SK-N-MC (cell line): Measurements from ENCODE around the gene COPS6.

Experiments used
- DNase-seq: peaks from one replicate; pipeline ENCODE4 v3.0.0-alpha.2; 2011; ENCODE audit warnings: low read depth, low spot score
- H3K27ac ChIP-seq: fragments of 200-600 bp; sonication (generic); 2 replicates; pipeline ENCODE4 v1.5.1; 2016; ENCODE audit warnings: mixed run types
- H3K36me3 ChIP-seq: fragments of 200-600 bp; sonication (generic); 2 replicates; pipeline ENCODE4 v1.6.1; 2017; ENCODE audit warnings: antibody characterized with exemption, low read length, mixed read lengths; ENCODE audit not compliant: insufficient read depth
- H3K4me3 ChIP-seq: fragments of 200-600 bp; sonication (generic); 2 replicates; pipeline ENCODE4 v1.5.1; 2016
- H3K9ac ChIP-seq: fragments of 200-600 bp; sonication (generic); 2 replicates; pipeline ENCODE4 v1.8.0; 2017; ENCODE audit warnings: mixed run types, mixed read lengths; ENCODE audit not compliant: insufficient read length
- H3K9me3 ChIP-seq: fragments of 200-600 bp; sonication (generic); 2 replicates; pipeline ENCODE4 v1.6.1; 2017; ENCODE audit warnings: low read depth, mild to moderate bottlenecking, antibody characterized with exemption, low read length, moderate library complexity, mixed read lengths
- EZH2 ChIP-seq: fragments of 200-600 bp; sonication (generic); IDR thresholded peaks from one replicate; pipeline ENCODE4 v1.6.1; 2017; ENCODE audit warnings: antibody characterized with exemption
- FOXP2 ChIP-seq: optimal IDR thresholded peaks from 2 replicates; pipeline ENCODE3; 2011; ENCODE audit warnings: mild to moderate bottlenecking, moderate library complexity; ENCODE audit not compliant: insufficient read depth; ENCODE audit errors: extremely low read length, control extremely low read depth
- POLR2AphosphoS5 ChIP-seq: IDR thresholded peaks from 2 replicates; pipeline ENCODE4 v1.6.1; 2012; ENCODE audit warnings: mild to moderate bottlenecking, low read depth, low read length, borderline replicate concordance

The COPS6 gene

DNA sequence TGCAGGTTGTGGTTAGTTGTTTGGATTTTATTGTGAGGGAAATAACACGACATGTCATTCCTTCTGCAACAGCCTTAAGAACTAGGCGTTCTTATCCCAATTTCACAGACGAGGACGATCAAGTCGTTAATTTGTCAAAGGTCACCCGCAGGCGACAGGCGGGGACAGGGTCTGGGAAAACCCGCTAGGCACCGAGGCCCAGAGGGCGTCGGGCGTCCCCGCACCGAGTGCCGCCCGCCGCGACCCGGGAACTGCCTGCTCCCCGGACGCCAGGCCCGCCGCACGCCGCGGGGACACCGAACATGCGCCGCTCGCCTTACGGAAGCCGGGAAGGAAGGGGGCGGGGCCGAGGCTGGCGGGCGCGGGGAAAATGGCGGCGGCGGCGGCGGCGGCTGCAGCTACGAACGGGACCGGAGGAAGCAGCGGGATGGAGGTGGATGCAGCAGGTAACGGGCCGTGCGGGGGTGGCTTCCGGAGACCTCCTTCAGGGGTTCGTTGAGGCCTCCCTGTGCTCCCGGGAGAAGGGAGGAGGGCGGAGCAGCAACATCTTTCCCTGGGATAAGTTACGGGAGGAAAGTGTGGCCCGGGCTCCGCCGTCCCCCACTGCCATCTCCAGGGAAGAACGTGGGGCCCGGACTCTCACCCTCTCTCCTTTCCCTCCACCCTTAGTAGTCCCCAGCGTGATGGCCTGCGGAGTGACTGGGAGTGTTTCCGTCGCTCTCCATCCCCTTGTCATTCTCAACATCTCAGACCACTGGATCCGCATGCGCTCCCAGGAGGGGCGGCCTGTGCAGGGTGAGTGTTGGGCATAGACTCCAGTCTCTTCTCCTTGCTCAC is at the start of gene COPS6:
COPS6 (plus strand) TSS at position 349 of the 837 bp plus-strand sequence; CDS start at position 371, 22 bp downstream.
- H3K9ac ChIP-seq = peak within 1 kb of the TSS; percentile 92
- peak within 1 kb of the TSS; percentile 91 for H3K4me3 ChIP-seq
- peak within 1 kb of the TSS; percentile 84 for H3K27ac ChIP-seq
- TF ChIP-seq EZH2 (no peak), POLR2AphosphoS5 (peak; percentile 90)
- H3K9me3 ChIP-seq = no peaks in the 10 kb centered on the region
- peaks cover 37% of the 10 kb centered on the region for H3K36me3 ChIP-seq
- no peak for DNase-seq

- H3K36me3 ChIP-seq = peaks cover 18% of the 10 kb centered on the region
- H3K9me3 ChIP-seq = no peaks in the 10 kb centered on the region
- H3K4me3 ChIP-seq = no peak overlapping the region
- no peak for DNase-seq
- H3K9ac ChIP-seq = no peak overlapping the region
- TF ChIP-seq POLR2AphosphoS5 = no peak
- TF ChIP-seq FOXP2 = no peak
- TF ChIP-seq EZH2 = no peak
- no peak overlapping the region for H3K27ac ChIP-seq
Observed at GRCh38 chr7:100040575-100040974, 48.2 kb upstream of the COPS6 start.

DNA sequence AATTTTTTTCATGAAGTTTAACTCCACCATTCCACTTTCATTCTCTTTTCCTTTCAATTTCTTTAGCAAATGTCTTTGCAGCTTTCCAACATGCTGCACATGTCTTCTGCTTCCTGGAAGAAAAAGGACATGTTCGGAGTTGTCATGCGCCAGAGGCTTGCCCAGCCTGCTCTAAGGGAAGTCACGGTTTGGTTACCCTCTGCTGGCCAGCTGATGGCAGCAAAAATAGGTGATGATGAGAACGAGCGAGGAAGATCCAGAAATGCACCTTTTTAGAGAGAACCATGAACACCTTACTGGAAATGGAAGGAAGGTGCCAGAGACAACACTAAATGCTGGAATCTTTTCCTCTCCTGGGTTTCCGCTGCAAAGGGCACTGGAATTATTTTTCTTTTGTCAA is 44.1 kb upstream of the COPS6 start:
- no peak for TF ChIP-seq EZH2
- no peak for TF ChIP-seq FOXP2
- no peak for TF ChIP-seq POLR2AphosphoS5
- Histone ChIP-seq H3K4me3 (no peak overlapping the region), H3K9ac (no peak overlapping the region), H3K9me3 (no peaks in the 10 kb centered on the region), H3K36me3 (no peaks in the 10 kb centered on the region), H3K27ac (no peak overlapping the region)
- DNase-seq = no peak

DNA sequence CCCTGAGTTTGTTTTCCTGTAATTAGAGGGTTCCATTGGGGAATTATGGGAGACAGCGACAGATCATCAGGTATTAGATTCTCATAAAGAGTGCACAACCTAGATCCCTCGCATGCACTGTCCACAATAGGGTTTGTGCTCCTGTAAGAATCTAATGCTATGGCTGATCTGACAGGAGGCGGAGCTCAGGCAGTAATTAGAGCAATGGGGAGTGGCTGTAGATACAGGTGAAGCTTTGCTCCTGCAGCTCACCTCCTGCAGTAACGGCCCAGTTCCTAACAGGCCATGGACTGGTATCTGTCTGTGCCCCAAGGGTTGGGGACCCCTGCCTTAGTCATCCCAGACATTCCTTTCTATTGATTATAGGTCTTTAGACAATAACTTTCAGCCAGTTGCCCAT is 40.1 kb upstream of the COPS6 start:
- H3K27ac ChIP-seq = no peak overlapping the region
- H3K9ac ChIP-seq = no peak overlapping the region
- H3K36me3 ChIP-seq = no peaks in the 10 kb centered on the region
- H3K4me3 ChIP-seq = no peak overlapping the region
- H3K9me3 ChIP-seq = no peaks in the 10 kb centered on the region
- TF ChIP-seq POLR2AphosphoS5 = no peak
- no peak for TF ChIP-seq EZH2
- no peak for TF ChIP-seq FOXP2
- DNase-seq = no peak

DNA sequence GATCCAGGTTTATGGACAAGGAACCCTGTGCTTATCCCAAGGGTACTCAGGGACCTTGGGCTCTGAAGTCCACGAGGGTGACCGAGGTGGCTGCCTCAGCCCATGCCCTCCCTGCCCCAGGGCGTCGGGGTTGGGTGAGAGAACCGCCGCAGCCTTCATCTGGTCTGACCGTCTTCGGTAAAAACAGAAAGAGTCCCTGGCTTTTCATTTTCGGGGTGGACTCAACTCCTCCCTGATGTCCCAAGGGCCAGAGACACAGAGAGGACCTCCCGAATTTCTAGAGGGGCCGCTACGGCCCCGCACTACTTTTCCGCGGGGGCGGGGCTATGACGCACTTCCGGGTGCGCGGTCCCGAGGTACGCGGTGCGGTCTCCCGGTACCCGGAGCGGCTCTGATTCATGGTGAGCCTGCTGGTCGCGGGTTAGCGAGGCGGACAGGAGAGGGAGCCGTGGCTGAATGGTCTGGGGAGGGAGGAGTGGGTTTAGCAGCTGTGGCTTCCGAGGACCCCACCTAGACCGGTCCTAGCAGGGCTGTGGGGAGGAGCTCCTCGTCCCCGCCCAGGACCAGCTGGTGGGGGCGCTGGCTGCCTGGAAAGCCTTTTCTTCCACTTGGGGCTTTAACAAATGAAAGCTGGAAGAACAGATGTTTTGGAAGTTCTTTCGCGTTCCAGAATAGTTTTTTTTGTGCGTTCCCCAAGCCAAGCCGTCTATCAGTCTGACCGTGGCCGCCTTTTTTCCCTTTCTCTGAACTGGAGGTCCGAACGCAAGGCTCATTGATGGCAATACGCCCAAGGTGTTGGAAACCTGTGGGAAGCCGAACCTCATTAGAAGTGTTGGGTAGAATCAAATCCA is 39.1 kb upstream of the COPS6 start, which contains the start of gene ZSCAN21:
ZSCAN21 (plus strand) TSS at position 334 of the 851 bp plus-strand sequence. CDS start 7,233 bp downstream, outside the sequence.
- peak within 1 kb of the TSS; percentile 92 for H3K9ac ChIP-seq
- H3K4me3 ChIP-seq = peak within 1 kb of the TSS; percentile 94
- no peaks in the 10 kb centered on the region for H3K36me3 ChIP-seq
- peak within 1 kb of the TSS; percentile 63 for H3K27ac ChIP-seq
- DNase-seq = no peak
- TF ChIP-seq POLR2AphosphoS5 (peak; percentile 96), EZH2 (no peak)
- H3K9me3 ChIP-seq = no peaks in the 10 kb centered on the region

- Histone ChIP-seq H3K9ac (no peak overlapping the region), H3K36me3 (peaks cover under 1% of the 10 kb centered on the region)
- TF ChIP-seq FOXP2 (no peak), POLR2AphosphoS5 (no peak), EZH2 (no peak)
Observed at GRCh38 chr7:100051611-100052010, 37.2 kb upstream of the COPS6 start.

DNA sequence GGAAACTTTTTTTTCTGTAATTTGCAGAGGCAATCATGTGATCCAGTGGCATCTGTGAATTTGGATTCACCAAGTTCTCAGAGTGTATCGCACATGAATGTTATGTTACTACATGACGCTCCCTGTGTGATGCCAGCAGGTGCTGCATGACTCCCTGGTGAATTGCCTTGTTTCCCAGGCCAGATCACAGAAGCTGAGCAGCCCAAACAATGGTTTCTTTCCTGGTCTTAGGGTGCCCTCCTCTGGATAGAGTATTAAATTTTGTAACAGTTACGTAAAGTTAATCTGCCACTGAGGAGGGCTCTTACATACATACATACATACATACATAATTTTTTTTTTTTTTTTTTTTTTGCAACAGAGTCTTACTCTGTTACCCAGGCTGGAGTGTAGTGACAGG is 35.6 kb upstream of the COPS6 start:
- Histone ChIP-seq H3K9me3 (no peaks in the 10 kb centered on the region), H3K36me3 (peaks cover 17% of the 10 kb centered on the region), H3K27ac (no peak overlapping the region), H3K9ac (no peak overlapping the region), H3K4me3 (no peak overlapping the region)
- DNase-seq = no peak
- no peak for TF ChIP-seq FOXP2
- no peak for TF ChIP-seq EZH2

More at GRCh38 chr7:100051611-100052010, 37.2 kb upstream of the COPS6 start:
- Histone ChIP-seq H3K9me3 (no peaks in the 10 kb centered on the region), H3K4me3 (no peak overlapping the region), H3K27ac (no peak overlapping the region)
- DNase-seq = no peak

- H3K4me3 ChIP-seq = no peak overlapping the region
- peaks cover 41% of the 10 kb centered on the region for H3K36me3 ChIP-seq
- no peak overlapping the region for H3K27ac ChIP-seq
- H3K9ac ChIP-seq = no peak overlapping the region
- DNase-seq = no peak
- no peaks in the 10 kb centered on the region for H3K9me3 ChIP-seq
- TF ChIP-seq POLR2AphosphoS5 (no peak), FOXP2 (no peak), EZH2 (no peak)
Observed at GRCh38 chr7:100057006-100057405, 31.8 kb upstream of the COPS6 start.
